Prostate gland (tissue), 2 donors: Measurements from ENCODE around the gene PLCG2. TPM values are rescaled to one million over a fixed set of nuclear protein-coding genes. Genes with fewer than 3 reads are reported as not detected.

Source experiments
- DNase-seq: peaks from one replicate; pipeline ENCODE4 v3.0.0-alpha.2; 2019; ENCODE audit warnings: low spot score
- H3K27ac ChIP-seq, 2 donors: fragments of 200-600 bp; sonication (generic); 2 replicates each; pipeline ENCODE4 v1.5.1; 2017 to 2019
- H3K27me3 ChIP-seq: fragments of 200-600 bp; sonication (generic); replicated peaks from 2 replicates; pipeline ENCODE4 v1.5.1; 2019; ENCODE audit not compliant: insufficient read depth
- H3K36me3 ChIP-seq, 2 donors: fragments of 200-600 bp; sonication (generic); 1 replicate in 1 of 2; 2 replicates in 1 of 2; pipeline versions ENCODE4 v1.5.1 to v1.8.1; 2017 to 2019
- H3K4me1 ChIP-seq: fragments of 200-600 bp; sonication (generic); replicated peaks from 2 replicates; pipeline ENCODE4 v1.5.1; 2019
- H3K4me3 ChIP-seq, 2 donors: fragments of 200-600 bp; sonication (generic); 2 replicates each; pipeline ENCODE4 v1.5.1; 2017 to 2019
- H3K9me3 ChIP-seq: fragments of 200-600 bp; sonication (generic); 2 replicates; pipeline ENCODE4 v1.5.1; 2017
- POLR2A ChIP-seq: fragments of 450-650 bp; IDR thresholded peaks from one replicate; pipeline ENCODE4 v1.6.1; 2016; ENCODE audit warnings: antibody characterized with exemption, mild to moderate bottlenecking
- POLR2AphosphoS5 ChIP-seq: sonication (generic); formaldehyde crosslinking; IDR thresholded peaks from one replicate; pipeline ENCODE4 v1.6.1; 2017; ENCODE audit warnings: antibody characterized with exemption
- WGBS: methylation state at CpG from one replicate; pipeline ENCODE4 v1.1.5; 2018; 5-methylcytosine and 5-hydroxymethylcytosine counted together
- intact Hi-C: fragments of 100-400 bp; cut with DNase I; formaldehyde crosslinking; loops from one replicate; pipeline ENCODE4 v1.14.2; 2022
- total RNA-seq, 2 donors: library from RNA; depleted of rRNA; stranded (reverse); fragments of >200 nt; gene quantifications; one replicate each; pipeline ENCODE4 v1.1.0, GENCODE V29; 2016
- TF ChIP-seq, protein P1 (sequence below), 4 experiments: fragments of 200-600 bp in 2 of 4; fragments of 450-650 bp in 2 of 4; sonication (generic) in 2 of 4; IDR thresholded peaks; 1 replicate in 3 of 4; 2 replicates in 1 of 4; pipeline ENCODE4 v1.5.1; 2016 to 2019; ENCODE audit warnings: antibody characterized with exemption in 4 of 4, mild to moderate bottlenecking in 2 of 4, moderate library complexity in 2 of 4

The PLCG2 gene
- total RNA-seq, 2 donors from 2014 or later: 10.3 to 12.8 TPM

DNA sequence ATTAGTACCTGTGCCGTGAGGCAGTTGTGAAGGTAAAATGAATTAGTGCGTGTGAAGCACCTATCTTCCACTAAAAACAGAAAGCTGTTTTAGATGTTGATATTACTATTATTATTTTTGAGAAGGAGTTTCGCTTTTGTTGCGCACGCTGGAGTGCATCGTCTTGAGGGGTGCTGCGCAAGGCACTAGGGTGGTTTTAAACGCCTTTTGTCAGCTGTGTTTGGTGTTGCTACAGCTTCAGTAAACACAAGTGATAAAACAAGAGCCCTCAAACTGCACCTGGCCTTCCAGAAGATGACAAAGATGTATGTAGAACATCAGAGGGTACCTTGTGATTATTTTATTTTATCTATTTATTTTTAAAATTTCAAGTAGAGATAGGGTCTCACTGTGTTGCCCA, 38.2 kb downstream of the PLCG2 start:
- DNase-seq: no peak
- H3K27ac ChIP-seq: no peak overlapping the region
- H3K36me3 ChIP-seq: no peaks in the 10 kb centered on the region
- no peaks in the 10 kb centered on the region for H3K9me3 ChIP-seq
- TF ChIP-seq, protein P1, sequence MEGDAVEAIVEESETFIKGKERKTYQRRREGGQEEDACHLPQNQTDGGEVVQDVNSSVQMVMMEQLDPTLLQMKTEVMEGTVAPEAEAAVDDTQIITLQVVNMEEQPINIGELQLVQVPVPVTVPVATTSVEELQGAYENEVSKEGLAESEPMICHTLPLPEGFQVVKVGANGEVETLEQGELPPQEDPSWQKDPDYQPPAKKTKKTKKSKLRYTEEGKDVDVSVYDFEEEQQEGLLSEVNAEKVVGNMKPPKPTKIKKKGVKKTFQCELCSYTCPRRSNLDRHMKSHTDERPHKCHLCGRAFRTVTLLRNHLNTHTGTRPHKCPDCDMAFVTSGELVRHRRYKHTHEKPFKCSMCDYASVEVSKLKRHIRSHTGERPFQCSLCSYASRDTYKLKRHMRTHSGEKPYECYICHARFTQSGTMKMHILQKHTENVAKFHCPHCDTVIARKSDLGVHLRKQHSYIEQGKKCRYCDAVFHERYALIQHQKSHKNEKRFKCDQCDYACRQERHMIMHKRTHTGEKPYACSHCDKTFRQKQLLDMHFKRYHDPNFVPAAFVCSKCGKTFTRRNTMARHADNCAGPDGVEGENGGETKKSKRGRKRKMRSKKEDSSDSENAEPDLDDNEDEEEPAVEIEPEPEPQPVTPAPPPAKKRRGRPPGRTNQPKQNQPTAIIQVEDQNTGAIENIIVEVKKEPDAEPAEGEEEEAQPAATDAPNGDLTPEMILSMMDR (IDR thresholded peaks at IDR 0.05): no peak
- TF ChIP-seq POLR2AphosphoS5 (no peak), POLR2A (no peak)
- H3K4me1 ChIP-seq: no peaks in the 10 kb centered on the region
- no peak overlapping the region for H3K4me3 ChIP-seq
- WGBS: 90% methylated on average over 8 of the region's 8 CpGs
- intact Hi-C loops: no loop called here
- H3K27me3 ChIP-seq: no peaks in the 10 kb centered on the region

GRCh38 chr16:81817789-81818567, 38.9 kb downstream of the PLCG2 start:
- no peaks in the 10 kb centered on the region for H3K27me3 ChIP-seq
- H3K27ac ChIP-seq: no peak overlapping the region
- no peaks in the 10 kb centered on the region for H3K4me1 ChIP-seq
- intact Hi-C loops: no loop called here
- DNase-seq: no peak
- no peaks in the 10 kb centered on the region for H3K36me3 ChIP-seq
- TF ChIP-seq, protein P1 (IDR thresholded peaks at IDR 0.05): no peak
- H3K9me3 ChIP-seq: no peaks in the 10 kb centered on the region
- H3K4me3 ChIP-seq: no peak overlapping the region
- 75% methylated on average over 12 of the region's 12 CpGs for WGBS

DNA sequence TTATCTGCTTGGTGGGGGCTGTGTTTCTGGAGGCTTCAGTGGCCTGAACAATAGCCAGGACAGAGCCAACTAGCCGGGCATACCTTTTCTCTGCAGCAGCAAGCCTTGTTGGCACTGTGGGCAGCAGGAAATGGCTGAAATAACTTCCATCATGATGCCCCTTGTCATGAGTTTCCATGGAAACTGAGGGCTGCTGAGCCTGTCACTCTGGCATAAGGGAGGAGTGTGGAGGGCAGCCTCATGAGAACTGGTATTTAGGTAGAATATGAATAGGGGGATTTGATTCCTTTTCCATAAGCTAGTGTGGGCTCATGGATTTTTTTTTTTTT, 39.4 kb downstream of the PLCG2 start:
- Histone ChIP-seq H3K4me1 (no peaks in the 10 kb centered on the region), H3K4me3 (no peak overlapping the region), H3K9me3 (no peaks in the 10 kb centered on the region), H3K27me3 (no peaks in the 10 kb centered on the region), H3K27ac (no peak overlapping the region), H3K36me3 (no peaks in the 10 kb centered on the region)
- DNase-seq: no peak
- 57% methylated on average over 1 of the region's 1 CpG for WGBS
- intact Hi-C loops: no loop called here
- TF ChIP-seq, protein P1 (IDR thresholded peaks at IDR 0.05): no peak
- TF ChIP-seq POLR2AphosphoS5: no peak
- TF ChIP-seq POLR2A: no peak

DNA sequence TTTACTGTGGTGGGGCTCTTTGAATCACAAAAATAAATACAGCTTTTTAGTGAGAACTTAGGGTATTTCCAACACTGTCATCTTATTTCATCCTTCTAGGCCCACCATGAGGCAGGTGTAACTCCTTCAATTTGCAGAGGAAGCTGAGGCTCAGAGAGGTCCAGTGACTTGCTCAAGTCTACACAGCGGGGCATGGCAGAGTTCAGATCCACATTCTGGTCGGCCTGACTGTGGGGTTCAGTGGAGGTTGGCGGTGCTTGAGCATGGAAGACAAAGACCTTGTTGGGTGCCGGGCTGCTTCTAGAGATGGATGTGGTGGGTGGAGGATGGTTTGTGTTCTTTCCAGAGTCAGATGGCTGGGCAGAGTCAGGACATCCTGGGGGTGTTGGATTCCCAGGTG, 39.8 kb downstream of the PLCG2 start:
- H3K36me3 ChIP-seq: no peaks in the 10 kb centered on the region
- H3K27me3 ChIP-seq: no peaks in the 10 kb centered on the region
- H3K4me1 ChIP-seq: no peaks in the 10 kb centered on the region
- intact Hi-C loops: no loop called here
- DNase-seq: no peak
- TF ChIP-seq POLR2AphosphoS5 (no peak), POLR2A (no peak)
- TF ChIP-seq, protein P1 (IDR thresholded peaks at IDR 0.05): no peak
- H3K9me3 ChIP-seq: no peaks in the 10 kb centered on the region
- H3K27ac ChIP-seq: no peak overlapping the region
- no peak overlapping the region for H3K4me3 ChIP-seq
- 96% methylated on average over 4 of the region's 4 CpGs for WGBS

- no peak for DNase-seq
- no peak for TF ChIP-seq POLR2A
- TF ChIP-seq, protein P1 (IDR thresholded peaks at IDR 0.05): no peak
- TF ChIP-seq POLR2AphosphoS5: no peak
- intact Hi-C loops: no loop called here
- Histone ChIP-seq H3K36me3 (no peaks in the 10 kb centered on the region), H3K9me3 (no peaks in the 10 kb centered on the region), H3K4me1 (no peaks in the 10 kb centered on the region), H3K27me3 (no peaks in the 10 kb centered on the region), H3K4me3 (no peak overlapping the region), H3K27ac (no peak overlapping the region)
- WGBS: 91% methylated on average over 10 of the region's 10 CpGs
Observed at GRCh38 chr16:81821436-81822128, 42.5 kb downstream of the PLCG2 start.
